Inflammatory macrophage treated with lipopolysaccharide for 4 hours (primary cell): Measurements from ENCODE around the gene PSMG3.
A peak's percentile ranks its signal among the peaks of the same experiment; 100 is the strongest.

Experiments
- DNase-seq: peaks from one replicate; pipeline ENCODE4 v3.0.0-alpha.2; 2020

PSMG3 gene

DNA sequence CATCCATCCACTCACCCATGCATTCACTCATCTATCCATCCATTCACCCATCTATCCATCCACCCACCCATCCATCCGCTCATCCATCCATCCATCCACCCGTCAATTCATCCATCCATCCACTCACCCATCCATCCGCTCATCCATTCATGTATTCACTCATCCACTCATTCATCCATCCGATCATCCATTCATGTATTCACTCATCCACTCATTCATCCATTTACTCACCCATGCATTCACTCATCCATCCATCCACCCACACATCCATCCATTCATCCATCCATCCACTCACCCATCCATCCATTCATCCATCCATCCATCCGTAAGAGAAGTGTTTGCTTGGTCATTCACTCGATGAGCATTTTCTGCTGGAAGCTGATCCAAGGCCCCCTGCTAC lies 8.7 kb upstream of the PSMG3 start:
- DNase-seq: no peak

DNA sequence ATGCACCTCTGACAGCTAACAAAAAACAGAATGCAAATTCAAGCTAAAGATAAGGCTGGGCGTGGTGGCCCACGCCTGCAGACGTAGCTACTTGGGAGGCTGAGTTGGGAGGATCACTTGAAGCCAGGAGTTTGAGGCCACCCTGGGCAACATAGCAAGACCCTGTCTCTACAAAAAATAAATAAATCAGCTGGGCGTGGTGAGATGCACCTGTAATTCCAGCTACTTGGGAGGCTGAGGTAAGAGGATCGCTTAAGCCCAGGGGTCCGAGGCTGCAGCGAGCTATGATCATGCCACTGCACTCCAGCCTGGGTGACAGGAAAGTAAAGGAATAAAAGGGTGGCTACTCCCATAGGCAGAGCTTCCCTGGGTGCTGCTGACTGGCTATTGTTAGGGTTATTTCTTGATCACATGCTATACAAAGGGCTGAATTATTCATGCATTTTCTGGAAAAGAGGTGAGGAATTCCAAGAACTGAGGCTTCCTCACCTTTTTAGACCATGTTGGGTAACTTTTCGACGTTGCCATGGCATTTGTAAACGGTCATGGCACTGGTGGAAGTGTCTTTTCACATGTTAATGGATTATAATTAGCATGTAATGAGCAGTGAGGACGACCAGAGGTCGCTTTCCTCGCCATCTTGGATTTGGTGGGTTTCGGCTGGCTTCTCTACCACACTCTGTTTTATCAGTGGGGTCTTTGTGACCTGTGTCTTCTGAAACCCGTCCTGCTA lies 6.9 kb upstream of the PSMG3 start:
- no peak for DNase-seq

DNA sequence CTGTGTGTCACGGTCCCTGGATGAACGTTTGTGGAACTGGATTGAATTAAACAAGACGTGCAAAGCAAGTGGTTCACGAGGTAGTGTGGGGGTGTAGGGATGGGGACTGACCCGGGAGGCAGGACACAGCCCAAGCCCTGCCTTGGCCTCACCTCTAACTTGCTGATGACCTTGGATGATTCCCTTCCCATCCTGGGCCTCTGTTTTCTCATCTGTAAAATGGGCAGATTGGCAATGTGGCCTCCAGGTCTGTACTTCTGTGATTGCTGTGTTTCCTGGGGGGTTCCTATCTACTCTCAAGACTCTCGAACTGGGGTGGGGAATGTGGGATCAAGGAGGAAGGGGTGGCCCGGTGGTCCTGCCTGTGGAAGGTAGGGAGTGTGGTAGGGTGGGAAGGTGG lies 6.0 kb upstream of the PSMG3 start:
- no peak for DNase-seq

GRCh38 chr7:1572111-1572822 lies 2.4 kb upstream of the PSMG3 start:
- peak; percentile 44 for DNase-seq

- DNase-seq: no peak
Measured at GRCh38 chr7:1569440-1569832, 396 bp downstream of the PSMG3 start.

DNA sequence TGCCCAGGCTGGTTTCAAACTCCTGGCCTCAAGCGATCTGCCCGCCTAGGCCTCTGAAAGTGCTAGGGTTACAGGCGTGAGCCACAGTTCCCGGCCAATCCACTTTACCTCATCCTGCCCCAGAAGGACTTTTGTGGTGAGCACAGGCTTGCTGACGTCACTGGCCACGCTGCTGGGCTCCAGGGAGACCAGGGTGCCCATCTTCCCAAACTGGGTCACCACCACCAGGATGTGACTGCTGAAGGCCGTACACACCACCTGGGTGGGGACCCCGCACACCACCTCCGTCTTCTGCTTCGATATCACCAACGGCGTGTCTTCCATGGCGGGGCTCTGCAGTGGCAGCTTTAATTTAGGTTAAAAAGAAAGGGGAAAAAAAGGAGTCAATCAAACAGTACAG lies 816 bp downstream of the PSMG3 start:
- DNase-seq: peak; percentile 34

DNA sequence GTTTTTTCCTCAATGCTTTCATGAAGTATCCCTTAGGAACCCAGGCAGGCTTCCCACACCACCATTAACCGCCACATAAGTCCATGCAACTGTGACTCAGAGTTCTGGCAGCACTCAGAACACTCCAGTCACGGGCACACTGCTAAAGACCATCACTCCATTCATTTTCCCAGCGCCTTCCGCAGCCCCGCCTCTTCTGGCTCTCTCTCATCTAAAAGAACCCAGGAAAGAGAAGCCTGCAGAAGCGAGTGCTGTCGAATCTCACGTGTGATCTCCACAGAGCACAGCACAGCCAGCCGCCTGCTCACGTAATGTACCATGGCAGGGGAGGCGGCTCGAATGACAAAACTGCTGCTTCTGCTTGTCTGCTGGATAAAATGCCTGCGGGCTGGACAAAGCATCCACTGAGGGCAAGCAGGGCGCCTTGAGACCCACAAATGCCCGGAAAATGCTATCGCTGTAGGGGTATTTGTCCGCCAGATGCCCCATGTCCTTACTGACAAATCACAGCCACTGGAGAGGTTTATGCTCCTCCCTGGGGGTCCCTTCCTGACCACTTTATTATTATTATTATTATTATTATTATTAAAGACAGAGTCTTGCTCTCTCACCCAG lies 1.8 kb downstream of the PSMG3 start:
- DNase-seq: no peak

GRCh38 chr7:1567049-1567771 lies 2.6 kb downstream of the PSMG3 start:
- no peak for DNase-seq

GRCh38 chr7:1566687-1567048 lies 3.2 kb downstream of the PSMG3 start:
- no peak for DNase-seq

DNA sequence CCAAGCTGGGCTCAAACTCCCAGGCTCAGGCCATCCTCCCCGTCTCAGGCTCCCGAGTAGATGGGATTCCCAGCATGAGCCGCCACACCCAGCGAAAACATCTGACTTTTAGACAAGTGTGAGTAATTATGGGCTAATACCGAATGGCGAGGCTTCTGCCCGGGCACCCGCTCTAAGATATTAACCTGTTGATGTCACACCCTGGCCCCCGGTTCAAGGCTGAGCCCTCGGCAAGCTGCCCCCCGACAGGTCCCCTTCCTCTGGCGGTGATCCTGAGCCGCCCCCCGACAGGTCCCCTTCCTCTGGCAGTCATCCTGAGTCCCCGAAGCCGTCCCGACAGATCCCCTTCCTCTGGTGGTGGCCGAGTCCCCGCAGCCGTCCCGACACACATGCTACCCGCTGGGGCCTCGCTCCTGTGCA lies 5.2 kb downstream of the PSMG3 start:
- DNase-seq: peak; percentile 41

GRCh38 chr7:1563981-1564602 lies 5.7 kb downstream of the PSMG3 start:
- no peak for DNase-seq

- no peak for DNase-seq
Measured at GRCh38 chr7:1562597-1563051, 7.2 kb downstream of the PSMG3 start.

DNA sequence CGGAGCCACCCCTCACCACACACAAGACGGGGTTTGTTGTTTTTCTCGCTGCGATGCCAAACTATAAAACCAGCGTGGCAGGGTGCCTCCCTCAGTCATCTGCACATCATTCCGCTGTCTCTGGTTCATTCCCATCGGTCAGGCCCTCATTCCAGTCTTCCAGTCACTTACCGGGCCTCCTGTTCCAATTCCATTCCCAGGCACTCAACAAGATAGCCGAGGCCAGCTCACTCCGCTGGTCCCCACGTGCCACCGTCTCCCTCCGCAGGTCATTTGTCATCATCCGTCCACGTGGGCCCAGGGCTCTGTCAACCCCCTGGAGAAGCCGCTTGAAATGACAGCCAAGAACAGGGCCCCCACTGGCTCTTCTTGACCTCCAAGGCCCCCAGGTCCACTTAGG lies 7.7 kb downstream of the PSMG3 start:
- DNase-seq: no peak

- DNase-seq: no peak
Measured at GRCh38 chr7:1561036-1561940, 8.5 kb downstream of the PSMG3 start.

GRCh38 chr7:1560620-1561031 lies 9.2 kb downstream of the PSMG3 start:
- no peak for DNase-seq

DNA sequence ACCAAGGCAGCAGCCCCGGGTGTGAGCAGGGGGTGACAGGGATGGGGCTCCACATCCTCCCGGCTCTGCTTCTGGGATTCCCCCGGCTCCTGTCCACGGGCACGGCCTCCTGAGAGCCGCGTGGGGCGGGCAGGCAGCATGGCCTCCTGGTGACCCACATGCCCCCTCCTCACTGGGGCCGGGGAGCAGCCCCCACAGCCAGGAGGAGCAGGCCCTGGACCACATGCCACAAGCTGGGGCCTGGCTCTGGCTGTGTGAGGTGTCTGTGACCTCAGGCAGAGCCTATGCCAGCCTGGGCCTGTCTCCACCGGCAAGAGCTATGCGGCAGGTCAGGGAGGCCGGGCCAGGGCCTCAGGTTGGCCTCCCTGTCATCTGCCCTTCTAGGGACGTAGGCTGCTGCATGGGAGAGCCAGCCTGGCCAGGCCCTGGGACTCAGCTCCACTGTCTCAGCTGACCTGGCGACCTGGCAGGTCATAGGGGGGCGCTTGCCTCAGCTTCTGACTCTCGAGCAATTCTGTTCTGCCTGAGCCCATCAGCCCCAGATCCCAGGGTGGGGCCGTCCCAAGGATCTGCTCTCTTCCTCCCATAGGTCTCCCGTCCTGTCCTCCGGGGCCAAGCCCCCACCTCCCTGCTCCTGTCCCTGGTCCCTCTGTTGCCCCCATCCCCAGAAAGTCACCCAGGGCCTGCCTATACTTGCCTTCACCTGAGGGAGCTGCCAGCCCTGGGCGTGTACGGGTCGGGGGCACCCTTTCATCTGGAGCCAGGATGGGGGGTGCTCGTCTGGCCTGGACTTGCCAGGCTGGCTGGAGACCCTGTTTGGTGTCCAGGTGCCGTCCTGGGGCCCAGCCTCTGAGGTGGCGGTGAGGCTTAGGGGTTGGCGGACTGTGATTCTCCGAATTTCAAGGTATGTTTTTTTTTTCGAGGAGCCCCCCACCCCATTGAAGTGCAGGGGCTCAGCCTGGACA lies 9.9 kb downstream of the PSMG3 start:
- no peak for DNase-seq

DNA sequence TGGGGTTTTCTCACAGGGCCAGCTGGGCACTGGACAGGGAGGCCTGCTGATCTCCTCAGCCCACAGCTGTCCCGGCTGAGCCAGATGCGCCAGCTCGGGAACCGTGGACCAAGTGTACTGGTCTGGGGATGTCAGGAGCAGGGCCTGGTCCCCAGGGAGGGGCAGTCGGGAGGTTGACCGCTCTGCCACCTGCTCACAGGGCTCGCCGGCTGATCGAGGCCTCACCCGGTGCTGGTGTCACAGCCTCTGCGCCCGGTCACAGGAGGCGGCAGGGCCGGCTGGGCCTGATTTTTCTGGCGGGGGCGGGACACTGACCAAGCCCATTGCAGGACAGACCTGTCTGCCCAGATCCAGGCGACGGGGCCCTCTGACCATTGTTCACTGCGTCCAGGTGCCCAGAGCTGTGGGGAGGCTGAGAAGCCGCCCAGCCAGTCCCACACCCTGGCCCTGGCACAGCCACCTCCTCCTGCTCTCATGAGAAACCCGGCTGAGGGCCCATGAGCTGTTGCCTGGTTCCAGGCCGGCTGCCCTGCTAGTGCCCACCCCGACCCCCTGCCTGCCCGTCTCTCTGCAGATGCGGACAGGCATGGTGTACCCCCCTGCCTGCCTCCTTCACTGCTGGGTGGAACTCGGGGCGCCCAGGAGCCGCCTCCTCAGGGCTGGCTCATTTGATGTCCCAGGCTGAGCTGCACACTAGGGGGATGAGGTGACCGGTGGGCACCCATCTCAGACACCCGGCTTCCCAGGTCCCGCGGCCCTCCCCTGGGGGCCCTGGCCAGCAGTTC lies 10.8 kb downstream of the PSMG3 start:
- no peak for DNase-seq

DNA sequence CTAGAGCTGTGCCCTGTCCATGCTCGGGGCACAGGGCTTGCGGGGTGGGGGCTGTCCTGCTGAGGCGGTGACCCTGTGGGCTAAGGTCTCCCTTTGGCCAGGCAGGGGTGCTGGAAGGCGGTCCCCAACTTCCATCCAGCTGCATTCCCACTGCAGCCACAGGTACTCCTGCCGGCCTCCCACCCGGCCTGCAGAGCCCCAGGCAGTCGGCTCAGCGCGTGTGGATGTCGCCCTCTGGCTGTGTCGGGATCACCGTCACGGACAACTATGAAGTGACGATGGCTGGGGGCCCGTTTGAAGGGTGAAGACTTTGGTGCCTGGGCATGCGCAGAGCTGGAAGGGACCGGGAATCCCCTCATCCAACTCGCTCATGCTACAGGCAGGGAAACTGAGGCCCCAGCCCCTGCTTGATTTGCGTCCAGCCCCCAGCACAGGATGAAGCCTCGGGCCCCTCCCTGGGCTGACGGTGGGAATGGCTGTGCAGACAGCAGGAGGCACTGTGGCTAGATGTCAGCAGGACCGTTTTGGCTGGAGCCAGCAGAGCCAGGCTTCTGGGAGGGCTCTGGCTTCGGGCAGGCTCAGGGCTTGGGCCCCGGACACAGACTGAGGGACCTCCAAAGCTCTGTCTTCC lies 11.5 kb downstream of the PSMG3 start:
- no peak for DNase-seq

- no peak for DNase-seq
Measured at GRCh38 chr7:1557771-1558170, 12.1 kb downstream of the PSMG3 start.
